CD14-positive monocyte (primary cell): ENCODE measurements around the gene GRIA3. TPM values are rescaled to one million over a fixed set of nuclear protein-coding genes. Genes with fewer than 3 reads are reported as not detected.

ENCODE experiments used
- DNase-seq, 3 donors: peaks; one replicate each; pipeline ENCODE4 v3.0.0-alpha.2; 2011 to 2022
- H2AFZ ChIP-seq: 2 replicates; pipeline ENCODE4 v1.6.0; 2012; ENCODE audit warnings: mild to moderate bottlenecking, low read depth, low read length, inconsistent platforms; ENCODE audit not compliant: insufficient read depth, poor library complexity, severe bottlenecking
- H3K27ac ChIP-seq, 2 donors: 1 replicate in 1 of 2; 2 replicates in 1 of 2; pipeline ENCODE4 v1.5.1; 2012 to 2013; ENCODE audit warnings: low read length in 2 of 2, control low read depth in 1 of 2, inconsistent platforms in 1 of 2, low read depth in 1 of 2, mild to moderate bottlenecking in 1 of 2
- H3K27me3 ChIP-seq, 2 donors: one replicate each; pipeline versions ENCODE4 v1.6.0 to v1.6.1; 2011 to 2013; ENCODE audit warnings: low read length in 2 of 2; ENCODE audit not compliant: control insufficient read depth in 2 of 2, insufficient read depth in 2 of 2
- H3K36me3 ChIP-seq, 2 donors: replicated peaks in 1 of 2; 1 replicate in 1 of 2; 2 replicates in 1 of 2; pipeline versions ENCODE4 v1.5.1 to v1.6.1; 2012 to 2013; ENCODE audit warnings: low read length in 2 of 2, control low read depth in 1 of 2, inconsistent platforms in 1 of 2, mild to moderate bottlenecking in 1 of 2; ENCODE audit not compliant: insufficient read depth in 2 of 2, control insufficient read depth in 1 of 2
- H3K4me1 ChIP-seq, 2 donors: 1 replicate in 1 of 2; 2 replicates in 1 of 2; pipeline versions ENCODE4 v1.5.1 to v1.6.1; 2012 to 2013; ENCODE audit warnings: low read length in 2 of 2, control low read depth in 1 of 2, inconsistent platforms in 1 of 2, mild to moderate bottlenecking in 1 of 2, moderate library complexity in 1 of 2; ENCODE audit not compliant: insufficient read depth in 2 of 2, control insufficient read depth in 1 of 2
- H3K4me2 ChIP-seq: replicated peaks from 2 replicates; pipeline ENCODE3; 2012; ENCODE audit warnings: low read length, moderate library complexity, mild to moderate bottlenecking; ENCODE audit not compliant: poor library complexity, severe bottlenecking; ENCODE audit errors: extremely low read depth
- H3K4me3 ChIP-seq, 3 experiments: fragments of 200-600 bp in 1 of 3; sonication (generic) in 1 of 3; replicated peaks in 1 of 3; 1 replicate in 2 of 3; 2 replicates in 1 of 3; pipeline ENCODE4 v1.5.1; 2011 to 2013; ENCODE audit warnings: low read length in 3 of 3, mild to moderate bottlenecking in 3 of 3, control low read depth in 2 of 3, low read depth in 2 of 3, inconsistent platforms in 1 of 3, moderate library complexity in 1 of 3
- H3K79me2 ChIP-seq: 2 replicates; pipeline ENCODE4 v1.6.0; 2012; ENCODE audit warnings: mild to moderate bottlenecking, control low read depth, inconsistent platforms, low read length, moderate library complexity; ENCODE audit not compliant: insufficient read depth
- H3K9ac ChIP-seq: 2 replicates; pipeline ENCODE4 v1.6.0; 2017; ENCODE audit warnings: low read length, mild to moderate bottlenecking; ENCODE audit not compliant: insufficient read depth, poor library complexity, severe bottlenecking
- H3K9me3 ChIP-seq, 2 donors: replicated peaks in 1 of 2; 1 replicate in 1 of 2; 2 replicates in 1 of 2; pipeline versions ENCODE4 v1.5.1 to v1.6.1; 2012 to 2013; ENCODE audit warnings: low read length in 2 of 2, control low read depth in 1 of 2; ENCODE audit not compliant: control insufficient read depth in 1 of 2, insufficient read depth in 1 of 2
- H4K20me1 ChIP-seq: 2 replicates; pipeline ENCODE4 v1.6.0; 2012; ENCODE audit warnings: mild to moderate bottlenecking, low read length, control low read depth, moderate library complexity; ENCODE audit not compliant: insufficient read depth
- H3K27ac Mint-ChIP-seq, 7 donors: one replicate each; pipeline ENCODE4 v1.8.0; 2020; ENCODE audit warnings: mild to moderate bottlenecking in 7 of 7, mixed read lengths in 7 of 7, moderate library complexity in 6 of 7, inconsistent platforms in 2 of 7
- H3K27me3 Mint-ChIP-seq, 3 donors: one replicate each; pipeline ENCODE4 v1.8.0; 2021 to 2022; ENCODE audit warnings: low read depth in 3 of 3, mild to moderate bottlenecking in 3 of 3, mixed read lengths in 3 of 3, moderate library complexity in 3 of 3, inconsistent platforms in 1 of 3
- H3K36me3 Mint-ChIP-seq, 2 donors: one replicate each; pipeline ENCODE4 v1.8.0; 2020; ENCODE audit warnings: mixed read lengths in 2 of 2, inconsistent platforms in 1 of 2, mild to moderate bottlenecking in 1 of 2
- H3K4me1 Mint-ChIP-seq: one replicate; pipeline ENCODE4 v1.8.0; 2020; ENCODE audit warnings: mild to moderate bottlenecking, mixed read lengths
- H3K4me3 Mint-ChIP-seq, 2 donors: one replicate each; pipeline ENCODE4 v1.8.0; 2020; ENCODE audit warnings: mild to moderate bottlenecking in 2 of 2, mixed read lengths in 2 of 2, moderate library complexity in 1 of 2
- H3K9me3 Mint-ChIP-seq, 7 donors: one replicate each; pipeline ENCODE4 v1.8.0; 2020 to 2022; ENCODE audit warnings: mixed read lengths in 7 of 7, mild to moderate bottlenecking in 6 of 7, moderate library complexity in 6 of 7, inconsistent platforms in 2 of 7
- WGBS: methylation state at CpG from one replicate; pipeline ENCODE4 v1.1.5; 2013; ENCODE audit warnings: missing lambda C conversion rate; ENCODE audit not compliant: insufficient coverage; 5-methylcytosine and 5-hydroxymethylcytosine counted together
- intact Hi-C, 2 donors: fragments of 100-400 bp; cut with micrococcal nuclease; formaldehyde crosslinking; loops; one replicate each; pipeline versions ENCODE4 v1.15.0 to v1.15.1; 2023
- polyA plus RNA-seq, 3 donors: library from polyadenylated mRNA; depleted of rRNA in 1 of 3; unstranded in 2 of 3; stranded (reverse) in 1 of 3; fragments of 300-500 nt in 2 of 3; fragments of >200 nt in 1 of 3; fragmentation: Illumina TruSeq in 2 of 3; gene quantifications; 1 replicate in 2 of 3; 2 replicates in 1 of 3; pipeline ENCODE4 v1.2.3, GENCODE V29; 2012 to 2021
- TF ChIP-seq, protein P1 (sequence below): fragments of 200-600 bp; IDR thresholded peaks from one replicate; pipeline ENCODE4 v1.8.0; 2022; ENCODE audit warnings: antibody characterized with exemption, mild to moderate bottlenecking

The GRIA3 gene
- polyA plus RNA-seq, 3 donors: not detected

DNA sequence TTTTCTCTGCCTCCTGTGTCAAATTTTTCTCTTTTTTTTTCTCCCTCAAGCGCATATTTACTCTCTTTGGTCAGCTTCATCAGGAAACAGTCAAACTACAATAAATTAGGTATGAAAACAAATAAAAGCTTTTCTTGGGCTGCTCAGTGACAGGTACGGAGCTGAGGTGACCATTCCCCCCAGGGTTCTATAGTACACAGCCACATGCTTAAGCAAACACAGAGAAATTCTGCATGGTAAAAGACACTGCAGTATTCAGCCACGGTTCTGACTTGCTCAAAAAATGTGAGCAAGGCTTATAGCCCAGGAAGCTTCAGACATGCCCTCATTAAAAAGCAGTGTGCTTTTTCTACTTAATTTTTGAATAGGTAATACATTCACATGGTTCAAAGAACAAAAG is 138.5 kb downstream of the GRIA3 start:
- Histone ChIP-seq H2AFZ (no peak overlapping the region), H4K20me1 (no peaks in the 10 kb centered on the region), H3K4me3 (no peak overlapping the region), H3K9ac (no peak overlapping the region), H3K36me3 (no peaks in the 10 kb centered on the region), H3K27ac (no peak overlapping the region), H3K9me3 (no peaks in the 10 kb centered on the region), H3K4me1 (no peaks in the 10 kb centered on the region), H3K4me2 (no peak overlapping the region), H3K27me3 (no peaks in the 10 kb centered on the region), H3K79me2 (no peaks in the 10 kb centered on the region)
- no CpG with 5 or more reads among the region's 3 CpGs for WGBS
- H3K27ac Mint-ChIP-seq: no peak overlapping the region
- intact Hi-C loops: no loop called here
- TF ChIP-seq, protein P1, sequence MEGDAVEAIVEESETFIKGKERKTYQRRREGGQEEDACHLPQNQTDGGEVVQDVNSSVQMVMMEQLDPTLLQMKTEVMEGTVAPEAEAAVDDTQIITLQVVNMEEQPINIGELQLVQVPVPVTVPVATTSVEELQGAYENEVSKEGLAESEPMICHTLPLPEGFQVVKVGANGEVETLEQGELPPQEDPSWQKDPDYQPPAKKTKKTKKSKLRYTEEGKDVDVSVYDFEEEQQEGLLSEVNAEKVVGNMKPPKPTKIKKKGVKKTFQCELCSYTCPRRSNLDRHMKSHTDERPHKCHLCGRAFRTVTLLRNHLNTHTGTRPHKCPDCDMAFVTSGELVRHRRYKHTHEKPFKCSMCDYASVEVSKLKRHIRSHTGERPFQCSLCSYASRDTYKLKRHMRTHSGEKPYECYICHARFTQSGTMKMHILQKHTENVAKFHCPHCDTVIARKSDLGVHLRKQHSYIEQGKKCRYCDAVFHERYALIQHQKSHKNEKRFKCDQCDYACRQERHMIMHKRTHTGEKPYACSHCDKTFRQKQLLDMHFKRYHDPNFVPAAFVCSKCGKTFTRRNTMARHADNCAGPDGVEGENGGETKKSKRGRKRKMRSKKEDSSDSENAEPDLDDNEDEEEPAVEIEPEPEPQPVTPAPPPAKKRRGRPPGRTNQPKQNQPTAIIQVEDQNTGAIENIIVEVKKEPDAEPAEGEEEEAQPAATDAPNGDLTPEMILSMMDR: no peak
- H3K9me3 Mint-ChIP-seq: peaks cover 0 to 4% (median 2%) of the 10 kb centered on the region in 7 donors
- no peaks in the 10 kb centered on the region for H3K36me3 Mint-ChIP-seq
- DNase-seq: no peak
- H3K4me3 Mint-ChIP-seq: no peak overlapping the region
- H3K4me1 Mint-ChIP-seq: no peaks in the 10 kb centered on the region
- no peaks in the 10 kb centered on the region for H3K27me3 Mint-ChIP-seq

DNA sequence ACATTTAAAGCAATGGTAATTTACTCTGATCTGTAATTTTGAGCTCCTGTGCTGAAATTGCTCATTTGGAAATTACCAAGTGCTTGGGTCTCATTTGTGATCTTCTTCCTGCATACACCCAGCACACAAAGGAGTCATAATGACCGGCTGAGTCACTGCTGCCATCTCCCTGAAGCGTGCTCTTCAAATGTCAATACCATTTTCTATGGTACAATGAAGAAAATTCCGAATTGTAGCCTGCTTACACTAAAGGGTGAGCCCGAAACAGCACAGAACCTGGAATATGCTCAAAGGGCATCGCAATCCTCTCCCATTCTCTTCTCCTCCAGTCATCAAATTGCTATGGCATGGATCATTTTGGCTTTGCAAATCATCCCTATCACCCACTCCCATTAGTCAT is 140.5 kb downstream of the GRIA3 start:
- Histone ChIP-seq H3K36me3 (no peaks in the 10 kb centered on the region), H3K4me2 (no peak overlapping the region), H3K9me3 (no peaks in the 10 kb centered on the region), H4K20me1 (no peaks in the 10 kb centered on the region), H3K4me3 (no peak overlapping the region), H3K9ac (no peak overlapping the region), H3K79me2 (no peaks in the 10 kb centered on the region), H3K27ac (no peak overlapping the region), H3K27me3 (no peaks in the 10 kb centered on the region), H2AFZ (no peak overlapping the region), H3K4me1 (no peaks in the 10 kb centered on the region)
- TF ChIP-seq, protein P1: no peak
- no peaks in the 10 kb centered on the region for H3K4me1 Mint-ChIP-seq
- no peak overlapping the region for H3K27ac Mint-ChIP-seq
- H3K36me3 Mint-ChIP-seq: no peaks in the 10 kb centered on the region
- DNase-seq: no peak
- intact Hi-C loops: no loop called here
- H3K9me3 Mint-ChIP-seq: no peaks in the 10 kb centered on the region
- H3K27me3 Mint-ChIP-seq: no peaks in the 10 kb centered on the region
- WGBS: 80% methylated on average over 1 of the region's 5 CpGs
- no peak overlapping the region for H3K4me3 Mint-ChIP-seq
